Inflammatory macrophage treated with lipopolysaccharide for 4 hours (primary cell): ENCODE measurements around the gene CERS6.
A peak's percentile ranks its signal among the peaks of the same experiment; 100 is the strongest.
"Not testable (repeated sequence)": the region's sequence is repeated elsewhere in the genome, so short reads cannot be mapped to it uniquely, and the experiment has no call there.

ENCODE experiments used
- DNase-seq: peaks from one replicate; pipeline ENCODE4 v3.0.0-alpha.2; 2020

CERS6 gene

DNA sequence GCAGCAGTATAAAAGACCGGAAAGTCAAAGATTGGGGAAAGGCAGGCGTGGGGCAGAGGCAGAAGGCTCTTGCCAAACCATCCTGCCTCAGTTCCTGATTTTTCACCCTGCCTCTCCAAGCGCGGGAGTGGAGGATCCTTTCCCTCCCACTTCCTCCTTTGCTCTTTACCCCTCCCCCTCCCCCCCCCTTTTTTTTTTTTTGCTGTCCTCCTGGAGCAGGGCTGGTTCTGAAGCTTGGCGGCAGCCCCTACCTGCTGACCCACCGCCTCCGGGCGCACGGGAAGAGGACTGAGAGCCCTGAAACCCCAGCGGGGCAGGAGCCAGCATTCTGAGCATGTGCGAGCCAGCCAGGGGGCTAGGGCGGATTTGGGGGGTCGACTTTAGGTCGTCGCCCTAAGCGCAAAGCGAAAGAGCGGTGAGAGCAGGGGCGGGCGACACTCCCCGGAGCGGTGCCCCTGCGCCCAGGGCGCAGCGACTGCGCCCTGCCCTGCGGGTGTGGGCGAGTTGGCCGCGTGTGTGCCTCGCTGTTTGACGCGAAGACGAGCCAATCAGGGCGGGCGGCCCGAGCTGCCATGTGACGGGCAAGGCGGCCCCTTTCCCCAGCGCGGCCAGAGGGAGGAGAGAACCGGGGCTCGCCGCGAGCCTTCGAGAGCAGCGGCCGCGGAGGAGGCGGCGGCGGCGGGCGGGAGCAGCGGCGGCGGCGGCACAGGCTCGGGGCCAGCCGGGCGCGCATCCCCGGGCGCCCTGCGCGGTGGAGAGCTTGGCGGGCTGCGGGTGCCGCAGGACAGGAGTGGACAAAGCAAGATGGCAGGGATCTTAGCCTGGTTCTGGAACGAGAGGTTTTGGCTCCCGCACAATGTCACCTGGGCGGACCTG lies at the start of gene CERS6:
TSS of gene CERS6 (plus strand) at position 628 of the 876 bp plus-strand sequence. CDS start at position 805, 177 bp downstream.
- DNase-seq: peak; percentile 99

GRCh38 chr2:168412301-168412700 lies 43.8 kb upstream of the CERS6 start:
- DNase-seq: not testable (repeated sequence)

DNA sequence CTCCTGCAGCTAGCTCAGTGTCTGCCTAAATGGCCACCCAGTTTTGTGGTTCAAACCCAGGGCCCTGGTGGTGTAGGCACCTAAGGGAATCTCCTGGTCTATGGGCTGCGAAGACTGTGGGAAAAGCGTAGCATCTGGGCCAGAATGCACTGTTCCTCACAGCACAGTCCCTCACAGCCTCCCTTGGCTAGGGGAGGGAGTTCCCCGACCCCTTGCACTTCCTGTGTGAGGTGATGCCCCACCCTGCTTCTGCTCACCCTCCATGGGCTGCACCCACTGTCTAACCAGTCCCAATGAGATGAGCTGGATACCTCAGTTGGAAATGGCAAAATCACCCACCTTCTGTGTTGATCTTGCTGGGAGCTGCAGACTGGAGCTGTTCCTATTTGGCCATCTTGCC lies 43.0 kb upstream of the CERS6 start:
- not testable (repeated sequence) for DNase-seq

- no peak for DNase-seq
Measured at GRCh38 chr2:168416555-168416954, 39.5 kb upstream of the CERS6 start.

DNA sequence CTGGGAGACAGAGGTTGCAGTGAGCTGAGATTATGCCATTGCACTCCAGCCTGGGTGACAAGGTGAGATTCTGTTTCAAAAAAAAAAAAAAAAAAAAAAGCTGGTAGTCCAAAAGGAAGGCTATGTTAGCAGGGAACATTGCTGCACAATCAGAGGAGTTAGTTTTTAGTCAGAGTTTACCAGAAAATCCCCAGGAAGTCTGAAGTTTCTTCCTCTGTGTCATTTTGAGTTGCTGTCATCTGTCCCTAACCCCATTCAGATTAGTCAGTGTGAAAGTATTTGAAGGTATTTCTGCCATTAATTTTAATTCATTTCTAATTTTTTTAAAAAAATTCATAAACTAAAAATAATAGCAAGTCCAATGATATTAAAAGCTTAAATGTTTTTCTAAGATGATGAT lies 33.5 kb upstream of the CERS6 start:
- DNase-seq: no peak

DNA sequence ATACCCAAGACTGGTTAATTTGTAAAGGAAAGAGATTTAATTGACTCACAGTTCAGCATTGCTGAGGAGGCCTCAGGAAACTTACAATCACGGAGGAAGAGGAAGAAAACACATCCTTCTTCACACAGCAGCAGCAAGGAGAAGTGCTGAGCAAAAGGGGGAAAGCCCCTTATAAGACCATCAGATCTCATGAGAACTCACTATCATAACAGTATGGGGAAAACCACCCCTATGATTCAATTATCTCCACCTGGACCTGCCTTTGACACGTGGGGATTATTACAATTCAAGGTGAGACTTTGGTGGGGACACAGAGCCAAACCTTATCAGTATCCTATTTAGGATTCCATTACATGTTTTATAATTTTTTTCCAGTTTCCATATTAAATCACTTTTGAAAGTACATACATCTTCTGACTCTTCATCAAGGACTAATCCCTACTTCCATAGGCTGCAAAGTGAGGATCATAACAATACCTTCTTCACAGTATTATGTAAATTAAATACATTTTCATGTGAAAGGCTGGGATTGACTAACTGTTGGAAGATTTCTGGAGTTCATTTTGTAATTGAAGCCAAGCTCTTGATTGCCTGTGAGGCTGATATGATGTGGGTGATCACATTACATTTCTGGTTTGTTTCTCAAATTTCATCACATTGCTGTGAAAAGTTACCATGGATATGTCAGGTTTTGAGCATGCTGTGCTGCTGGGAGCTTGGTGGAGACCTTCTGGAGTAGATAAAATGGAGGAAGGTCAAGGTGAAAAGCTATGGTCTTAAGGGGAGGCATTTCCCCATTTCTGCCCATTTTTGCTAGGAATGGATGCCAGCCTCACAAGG lies 31.7 kb upstream of the CERS6 start:
- DNase-seq: no peak

- no peak for DNase-seq
Measured at GRCh38 chr2:168424971-168425370, 31.1 kb upstream of the CERS6 start.

- DNase-seq: no peak
Measured at GRCh38 chr2:168426861-168427260, 29.2 kb upstream of the CERS6 start.

DNA sequence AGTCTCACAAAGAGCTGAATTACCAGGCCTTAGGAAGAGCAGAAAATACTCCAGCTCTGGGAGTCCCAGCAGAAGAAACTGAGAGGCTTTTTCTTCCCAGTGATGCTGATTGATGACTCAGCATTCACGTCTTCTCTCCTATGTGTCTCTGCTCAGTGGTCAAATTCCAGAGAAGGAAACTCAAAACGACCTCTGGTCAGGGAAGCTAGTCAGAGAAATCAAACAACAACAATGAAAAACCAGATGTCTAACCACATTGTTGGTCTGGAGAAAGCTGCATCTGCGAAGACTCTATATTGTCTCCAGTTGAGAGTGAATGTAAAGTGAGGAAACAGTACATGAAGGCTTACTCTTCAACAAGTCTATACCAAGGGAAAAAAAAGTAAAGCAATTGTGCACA lies 28.6 kb upstream of the CERS6 start:
- DNase-seq: no peak

- DNase-seq: no peak
Measured at GRCh38 chr2:168428431-168428830, 27.6 kb upstream of the CERS6 start.

- DNase-seq: no peak
Measured at GRCh38 chr2:168429988-168430387, 26.1 kb upstream of the CERS6 start.

- no peak for DNase-seq
Measured at GRCh38 chr2:168430431-168430830, 25.6 kb upstream of the CERS6 start.

GRCh38 chr2:168431301-168432024 lies 24.6 kb upstream of the CERS6 start:
- DNase-seq: no peak

GRCh38 chr2:168432100-168432499 lies 24.0 kb upstream of the CERS6 start:
- no peak for DNase-seq

GRCh38 chr2:168432565-168433186 lies 23.4 kb upstream of the CERS6 start:
- no peak for DNase-seq

DNA sequence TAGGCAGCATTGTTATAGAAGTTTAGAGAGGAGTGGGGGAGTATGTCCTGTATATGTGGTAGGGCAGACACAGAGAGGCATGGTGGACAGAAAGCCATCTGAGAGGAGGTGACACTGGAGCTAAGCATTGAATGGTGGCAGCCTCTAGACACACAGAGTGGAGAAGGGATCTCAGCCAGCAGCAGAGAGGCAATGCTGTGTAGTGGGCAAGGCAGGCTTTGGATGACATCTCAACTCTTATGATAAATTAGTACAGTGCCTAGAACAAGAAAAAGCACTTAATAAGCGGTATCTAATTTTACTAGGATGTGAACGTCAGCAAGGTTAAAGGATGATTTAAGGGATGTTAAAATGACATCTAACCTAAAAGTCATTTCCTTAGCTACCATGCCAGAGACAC lies 22.5 kb upstream of the CERS6 start:
- no peak for DNase-seq

DNA sequence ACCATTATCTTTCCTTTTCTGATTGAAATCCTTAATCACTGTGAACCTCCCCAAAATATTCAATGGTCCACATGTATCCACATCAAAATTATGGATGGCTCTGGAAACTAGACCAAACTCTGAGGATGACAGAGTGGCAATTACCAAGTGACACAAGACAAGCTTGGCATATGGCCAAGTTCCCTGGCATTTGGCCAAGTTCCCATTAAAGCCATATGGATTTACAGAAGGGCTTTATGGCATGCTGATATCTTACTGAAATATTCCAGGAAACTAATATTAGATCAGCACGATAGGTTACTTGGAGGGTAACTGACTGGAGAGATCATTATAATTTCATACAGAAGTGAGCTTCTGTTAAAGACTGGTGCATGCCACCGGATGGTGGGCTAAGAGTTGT lies 21.9 kb upstream of the CERS6 start:
- peak; percentile 38 for DNase-seq

DNA sequence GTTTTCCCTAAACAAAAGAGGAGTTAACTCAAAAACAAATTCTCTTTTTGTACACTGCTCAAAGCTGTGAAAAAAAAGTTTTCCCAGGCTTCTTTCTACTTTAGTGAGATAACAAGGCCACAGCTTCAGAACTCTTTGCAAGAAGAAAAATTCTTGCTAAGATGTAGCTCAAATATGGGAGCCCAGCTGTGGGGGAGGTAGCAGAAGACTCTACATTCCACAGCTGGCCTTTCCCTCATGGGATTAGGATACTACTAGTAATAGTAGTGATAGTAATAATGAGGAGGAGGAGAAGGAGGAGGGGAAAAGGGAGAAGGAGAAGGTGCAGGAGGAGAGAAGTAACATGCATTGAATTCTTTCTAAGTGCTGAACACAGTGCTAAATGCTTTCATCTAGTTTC lies 19.2 kb upstream of the CERS6 start:
- DNase-seq: no peak

DNA sequence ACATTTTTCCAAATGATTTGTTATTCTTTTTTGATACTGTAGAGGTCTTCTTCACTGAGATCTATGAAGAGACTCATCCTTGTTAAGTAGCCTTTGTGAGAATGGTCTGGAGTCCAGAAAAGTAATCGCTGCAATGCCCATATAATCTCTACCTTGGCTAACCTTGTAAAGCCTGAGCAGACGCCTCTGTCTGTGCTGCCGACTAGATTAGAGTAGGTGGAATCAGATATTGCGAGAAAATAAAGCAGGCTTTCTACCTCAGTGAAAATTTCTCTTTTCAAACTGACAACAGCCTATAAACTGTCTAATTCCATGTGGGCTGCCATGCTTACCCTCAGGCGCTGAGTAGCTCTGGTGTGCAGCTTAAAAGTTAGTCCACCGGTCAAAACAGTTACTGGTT lies 17.5 kb upstream of the CERS6 start:
- DNase-seq: no peak

GRCh38 chr2:168439536-168439935 lies 16.5 kb upstream of the CERS6 start:
- DNase-seq: no peak

- no peak for DNase-seq
Measured at GRCh38 chr2:168441214-168441872, 14.7 kb upstream of the CERS6 start.

- DNase-seq: no peak
Measured at GRCh38 chr2:168443818-168444217, 12.3 kb upstream of the CERS6 start.
